Measurements from ENCODE around the gene DCAF16.

Gene DCAF16

DNA sequence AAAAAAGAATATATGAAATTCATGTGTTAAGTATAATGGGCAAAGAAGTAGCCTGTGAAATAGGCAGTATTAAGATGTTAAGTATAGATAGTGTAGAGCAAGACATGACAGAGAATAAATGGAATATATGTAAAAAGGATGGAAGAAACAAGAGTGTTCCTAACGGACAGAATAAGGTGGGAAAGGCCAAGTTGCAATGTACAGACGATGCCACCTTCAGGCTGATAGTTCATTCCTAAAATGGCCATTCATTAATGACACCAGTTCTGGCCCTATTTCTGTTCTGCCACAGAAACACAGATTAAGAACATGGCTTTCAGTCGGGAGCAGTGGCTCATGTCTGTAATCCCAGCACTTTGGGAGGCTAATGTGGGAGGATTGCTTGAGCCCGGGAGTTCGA lies 24.7 kb downstream of the DCAF16 start:
- no peak for DNase-seq (ENCODE audit: low read depth in 2 of 2, low spot score in 1 of 2)

DNA sequence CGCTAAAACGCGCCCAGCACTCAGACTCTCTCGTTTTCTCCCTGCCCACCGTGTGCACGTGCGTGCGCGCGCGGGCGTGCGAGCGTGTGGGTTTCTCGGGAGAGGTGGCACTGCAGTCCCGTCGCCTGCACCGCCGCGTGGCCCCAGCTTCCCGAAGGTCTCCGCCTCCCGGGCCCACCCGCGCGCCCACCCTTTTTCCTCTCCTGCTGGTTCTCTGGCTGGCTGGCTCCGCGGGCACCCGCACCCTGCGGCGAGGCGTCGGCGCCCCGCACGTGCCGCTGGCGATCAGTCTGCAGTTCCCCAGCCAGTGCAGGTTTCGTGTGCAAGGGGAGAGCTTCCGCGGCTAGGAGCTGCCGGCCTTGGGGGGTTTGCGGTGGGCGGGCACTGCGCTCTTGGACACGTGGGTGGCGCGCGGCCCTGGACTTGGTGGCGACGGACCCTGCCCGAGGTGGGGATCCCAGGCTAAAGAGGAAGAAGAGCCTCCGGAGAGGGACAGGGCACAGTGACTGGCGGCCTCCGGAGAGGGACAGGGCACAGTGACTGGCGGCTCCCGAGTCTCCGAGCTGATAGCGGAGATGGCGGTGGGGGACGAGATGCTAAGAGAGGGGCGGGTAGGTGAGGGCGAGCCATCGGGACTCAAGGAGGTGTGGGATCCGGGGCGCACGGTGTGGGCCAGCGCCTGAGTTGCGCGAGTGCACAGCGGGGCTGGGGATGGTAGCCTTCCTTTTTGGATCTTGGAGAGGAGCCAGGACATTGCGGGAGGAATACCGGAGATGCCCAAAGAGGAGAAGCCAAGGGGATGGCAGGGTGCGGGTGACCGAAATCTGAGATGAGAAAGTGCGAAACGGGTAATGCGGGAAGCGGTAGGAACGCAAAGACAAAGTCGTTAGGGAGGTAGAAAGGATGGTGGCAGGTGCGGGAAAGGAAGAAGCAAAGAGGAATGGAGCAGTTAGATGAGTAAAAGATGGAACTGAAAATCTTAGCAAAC lies 29.0 kb downstream of the DCAF16 start, which contains the start of gene FAM184B:
Gene FAM184B, minus strand, starts transcription at position 322 of the 988 bp plus-strand sequence. CDS start 322 bp downstream, outside the sequence.
- DNase-seq (ENCODE audit: low read depth in 2 of 2, low spot score in 1 of 2), result no peak

DNA sequence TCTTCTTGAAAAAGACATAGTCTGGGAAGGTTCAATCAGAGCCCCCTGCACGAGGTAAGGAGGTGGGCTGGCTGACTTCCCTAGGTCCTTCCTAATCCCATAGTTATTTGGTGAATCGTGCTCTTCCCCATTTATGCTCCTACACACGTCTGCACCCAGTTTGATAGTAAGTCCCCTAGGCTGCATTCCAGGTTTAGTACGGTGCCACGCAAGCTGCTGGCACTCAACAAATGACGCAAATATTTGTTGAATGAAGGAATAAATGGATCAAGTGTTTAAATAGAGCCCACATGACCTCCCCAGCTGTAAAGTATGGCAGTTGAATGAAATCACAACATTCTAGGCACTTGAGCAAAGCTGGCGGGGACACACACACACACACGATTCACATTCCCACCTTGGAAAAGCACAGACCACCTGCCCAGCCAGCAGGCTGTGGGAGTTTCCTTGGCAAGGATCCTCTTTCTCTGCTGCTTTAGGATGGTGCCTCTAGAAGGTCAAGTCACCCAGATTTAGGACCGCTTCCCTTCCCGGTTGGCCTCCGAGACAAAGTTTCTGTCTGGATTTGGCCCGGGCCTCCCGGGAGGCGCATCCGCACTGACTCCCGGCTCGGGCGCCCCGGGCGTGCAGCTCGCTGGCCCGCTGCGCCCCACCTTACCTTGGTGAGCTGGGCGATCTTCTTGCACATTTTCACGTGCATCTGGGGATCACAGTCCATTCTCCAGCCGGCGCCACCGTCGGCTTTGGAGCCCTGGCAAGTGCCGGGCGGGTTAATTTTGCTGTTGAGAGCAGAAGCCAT lies 29.9 kb downstream of the DCAF16 start:
- DNase-seq (ENCODE audit: low read depth in 2 of 2, low spot score in 1 of 2), result no peak

DNA sequence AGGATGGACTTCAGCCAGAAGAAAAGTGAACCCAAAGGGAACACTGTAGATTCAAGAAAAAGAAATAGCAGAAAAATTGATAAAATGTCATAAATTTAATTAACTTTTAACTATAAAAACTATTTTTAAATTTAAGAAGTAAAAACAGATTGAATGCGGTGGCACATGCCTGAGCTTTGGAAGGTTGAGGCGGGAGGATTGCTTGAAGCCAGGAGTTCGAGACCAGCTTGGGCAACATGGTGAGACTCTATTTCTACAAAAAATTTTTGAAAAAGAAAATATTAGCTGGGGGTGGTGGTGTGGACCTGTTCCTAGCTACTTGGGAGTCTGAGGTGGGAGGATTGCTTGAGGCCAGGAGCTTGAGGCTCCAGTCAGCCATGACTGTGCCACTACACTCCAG lies 32.1 kb downstream of the DCAF16 start:
- no peak for DNase-seq (ENCODE audit: low read depth in 2 of 2, low spot score in 1 of 2)

DNA sequence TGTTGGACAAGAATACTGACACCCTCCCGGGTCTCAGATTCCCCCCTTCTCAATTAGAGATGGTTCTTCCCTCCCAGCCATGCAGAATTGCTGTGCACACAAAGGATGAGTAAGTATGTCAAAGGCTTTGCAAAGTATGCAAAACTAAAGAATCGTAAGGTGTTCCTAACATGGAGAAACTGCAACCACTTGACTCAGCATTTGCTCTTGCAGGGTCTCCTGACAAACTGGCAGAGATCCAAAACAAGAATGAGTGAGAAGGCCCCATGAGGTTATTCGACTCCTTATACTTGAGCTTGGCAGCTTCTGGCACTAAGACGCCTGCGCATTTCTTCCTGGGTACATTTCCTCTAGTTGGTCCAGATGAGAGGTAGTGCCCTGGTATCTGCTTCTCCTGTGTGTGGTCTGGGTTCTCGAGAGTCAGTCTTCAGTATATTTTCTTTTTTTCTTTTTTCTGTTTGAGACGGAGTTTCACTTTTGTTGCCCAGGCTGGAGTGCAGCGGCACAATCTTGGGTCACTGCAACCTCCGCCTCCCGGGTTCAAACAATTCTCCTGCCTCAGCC lies 37.3 kb downstream of the DCAF16 start:
- DNase-seq (ENCODE audit: low read depth in 2 of 2, low spot score in 1 of 2), result no peak

DNA sequence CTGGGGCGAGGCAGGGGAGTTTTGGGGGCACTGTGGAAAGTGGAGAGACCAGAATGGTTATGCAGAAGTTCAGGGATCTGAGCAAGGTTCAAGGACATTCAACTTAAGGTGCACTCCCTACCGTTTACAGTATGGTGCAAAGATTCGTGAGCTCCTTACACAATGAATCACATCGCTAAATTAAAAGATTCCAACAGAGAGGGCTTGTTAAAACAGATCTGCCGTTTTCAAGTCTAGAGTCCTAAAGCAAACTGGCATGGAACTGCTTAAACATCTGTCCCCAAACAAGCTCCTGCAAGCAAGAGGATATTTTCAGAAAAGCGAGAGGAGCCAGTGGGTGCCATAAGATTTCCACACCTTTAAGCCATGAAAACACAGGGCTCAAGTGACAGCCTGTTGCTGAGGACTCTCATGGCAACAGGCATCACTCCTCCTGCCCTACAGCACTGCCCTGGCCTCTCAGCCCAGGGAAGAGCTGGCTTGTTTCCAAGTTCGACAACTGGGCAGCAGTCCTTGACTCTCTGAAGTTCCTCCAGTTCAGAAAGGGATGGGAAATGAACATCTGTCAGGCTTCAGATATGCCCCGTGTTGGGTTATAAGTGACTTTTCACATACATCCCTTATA lies 39.2 kb downstream of the DCAF16 start:
- no peak for DNase-seq (ENCODE audit: low read depth in 2 of 2, low spot score in 1 of 2)

DNA sequence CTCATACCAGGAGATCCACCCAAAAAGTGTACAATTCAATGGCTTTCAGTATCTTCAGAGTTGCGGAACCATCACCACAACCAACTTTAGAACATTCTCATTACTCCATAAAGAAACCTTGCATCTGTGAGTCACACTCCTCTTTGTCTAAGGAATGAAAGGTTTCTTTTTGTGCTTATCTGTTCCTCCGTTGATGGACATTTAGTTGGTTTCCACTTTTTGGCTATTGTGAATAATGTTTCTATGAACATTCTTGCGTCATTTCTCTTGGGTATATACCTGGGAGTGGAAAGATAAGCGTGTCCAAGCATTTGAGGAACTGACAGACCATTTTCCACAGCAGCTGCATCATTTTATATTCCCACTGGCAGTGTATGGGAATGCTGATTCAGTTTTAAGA lies 39.7 kb downstream of the DCAF16 start:
- DNase-seq (ENCODE audit: low read depth in 2 of 2, low spot score in 1 of 2), result no peak

DNA sequence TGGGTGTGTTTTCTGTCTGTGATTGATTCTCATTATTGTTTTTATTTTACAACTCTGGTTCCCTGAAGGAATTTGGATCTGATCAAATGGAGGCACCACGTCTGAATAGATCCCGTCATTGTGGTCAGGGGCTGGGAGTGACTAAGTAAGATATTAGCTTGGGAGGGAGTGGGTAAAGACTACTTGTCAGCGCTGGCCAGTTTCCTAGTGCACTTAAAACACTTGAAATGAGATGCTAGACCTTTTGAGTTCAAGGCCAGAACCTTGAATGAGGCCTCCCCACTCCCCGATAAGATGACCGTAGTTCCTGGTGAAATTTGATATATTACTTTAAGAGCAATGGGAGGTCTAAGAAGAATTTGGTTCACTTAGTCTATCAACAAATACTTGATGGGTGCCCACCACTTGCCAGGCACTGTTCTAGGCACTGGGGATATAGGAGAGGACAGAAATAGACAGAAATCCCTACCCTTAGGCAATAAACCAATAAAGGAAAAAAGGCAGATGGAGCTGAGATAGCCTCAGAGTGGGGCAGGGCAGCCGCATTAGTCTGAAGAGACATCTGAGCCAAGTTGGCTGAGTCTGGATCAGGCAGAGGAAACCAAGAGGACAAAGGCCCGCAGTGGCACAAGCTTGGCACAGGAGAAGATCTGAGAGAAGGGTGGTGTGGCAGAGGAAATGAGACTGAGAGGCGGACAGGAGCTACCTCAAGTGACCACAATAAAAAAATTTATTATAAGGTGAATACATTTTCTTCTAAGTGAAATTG lies 41.0 kb downstream of the DCAF16 start:
- no peak for DNase-seq (ENCODE audit: low read depth in 2 of 2, low spot score in 1 of 2)

DNA sequence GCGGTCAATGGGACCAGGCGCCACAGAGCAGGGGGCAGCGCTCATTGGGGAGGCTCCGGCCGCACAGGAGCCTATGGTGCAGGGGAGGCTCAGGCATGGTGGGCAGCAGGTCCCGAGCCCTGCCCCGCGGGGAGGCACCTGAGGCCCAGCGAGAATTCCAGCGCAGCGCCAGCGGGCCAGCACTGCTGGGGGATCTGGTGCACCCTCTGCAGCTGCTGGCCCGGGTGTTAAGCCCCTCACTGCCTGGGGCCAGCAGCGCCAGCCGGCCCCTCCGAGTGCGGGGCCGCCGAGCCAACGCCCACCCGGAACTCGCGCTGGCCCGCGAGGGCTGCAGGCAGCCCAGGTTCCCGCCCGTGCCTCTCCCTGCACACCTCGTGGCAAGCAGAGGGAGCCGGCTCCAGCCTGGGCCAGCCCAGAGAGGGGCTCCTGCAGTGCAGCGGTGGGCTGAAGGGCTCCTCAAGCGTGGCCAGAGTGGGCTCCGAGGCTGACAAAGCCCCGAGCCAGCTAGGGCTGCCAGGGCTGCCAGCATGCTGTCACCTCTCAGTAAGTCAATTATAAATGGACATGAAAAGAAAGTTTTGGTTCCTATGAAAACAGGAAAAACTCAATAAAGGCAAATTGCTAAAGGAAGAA lies 43.6 kb downstream of the DCAF16 start:
- DNase-seq (ENCODE audit: low read depth in 2 of 2, low spot score in 1 of 2), result no peak

DNA sequence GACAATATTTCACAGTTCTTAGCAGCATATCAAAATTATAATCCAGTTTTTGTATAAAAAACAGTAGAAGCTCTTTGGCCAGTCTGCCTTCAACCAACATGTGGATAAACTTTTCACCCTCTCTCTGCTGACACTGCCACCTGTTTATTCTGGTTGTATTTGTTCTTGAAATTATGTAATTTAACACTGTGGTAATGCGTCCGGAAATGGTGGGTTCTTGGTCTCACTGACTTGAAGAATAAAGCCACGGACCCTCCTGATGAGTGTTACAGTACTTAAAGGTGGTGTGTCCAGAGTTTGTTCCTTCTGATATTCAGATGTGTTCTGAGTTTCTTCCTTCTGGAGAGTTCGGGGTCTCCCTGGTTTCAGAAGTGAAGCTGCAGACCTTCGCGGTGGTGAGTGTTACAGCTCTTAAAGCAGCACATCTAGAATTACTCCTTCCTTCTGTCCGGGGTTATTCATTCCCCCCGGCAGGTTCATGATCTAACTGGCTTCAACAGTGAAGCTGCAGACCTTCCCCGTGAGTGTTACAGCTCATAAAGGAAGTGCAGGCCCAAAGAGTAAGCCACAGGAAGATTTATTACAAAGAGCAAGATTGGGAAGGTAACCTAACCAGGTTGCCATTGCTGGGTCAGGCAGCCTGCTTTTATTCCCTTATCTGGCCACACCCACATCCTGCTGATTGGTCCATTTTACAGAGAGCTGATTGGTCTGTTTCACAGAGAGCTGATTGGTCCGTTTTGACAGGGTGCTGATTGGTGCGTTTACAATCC lies 44.9 kb downstream of the DCAF16 start:
- DNase-seq (ENCODE audit: low read depth in 2 of 2, low spot score in 1 of 2), result no peak

DNA sequence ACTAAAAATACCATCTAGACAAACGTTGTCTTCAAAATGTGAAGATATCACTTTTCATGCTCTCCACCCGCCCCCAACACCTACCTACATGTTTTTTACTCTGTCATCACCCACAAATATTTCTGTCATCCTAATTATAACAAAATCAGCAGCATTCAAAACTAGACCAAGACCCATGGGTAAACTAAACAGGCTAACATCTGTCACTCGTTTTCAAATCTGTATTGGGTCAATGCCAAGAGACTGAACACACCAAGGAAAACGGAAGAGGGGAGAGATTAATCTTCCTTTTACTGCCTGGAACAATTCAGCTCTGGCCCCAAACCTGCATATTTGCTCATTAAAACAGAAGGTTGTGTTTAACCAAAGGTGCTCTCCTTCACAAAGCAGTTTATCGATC lies 46.6 kb downstream of the DCAF16 start:
- DNase-seq (ENCODE audit: low read depth in 2 of 2, low spot score in 1 of 2), result no peak

DNA sequence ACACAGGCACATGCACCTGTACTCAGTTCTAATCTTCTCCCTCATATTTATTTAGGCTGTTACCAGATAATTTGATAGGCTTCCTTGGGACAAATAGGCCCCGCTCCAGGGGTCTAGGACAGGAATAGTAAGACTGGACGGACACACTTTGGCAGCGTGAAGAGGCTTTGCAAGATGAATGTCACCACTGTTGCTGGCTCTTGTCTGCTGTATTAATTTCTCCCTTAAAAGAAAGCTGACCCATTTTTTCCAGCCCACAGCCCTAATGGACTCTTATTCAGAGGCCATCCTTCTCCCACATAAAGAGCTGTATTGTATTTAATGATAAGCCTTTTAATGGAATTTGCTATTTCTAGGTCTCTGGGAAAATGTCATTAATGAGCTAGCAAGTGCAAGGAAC lies 47.1 kb downstream of the DCAF16 start:
- no peak for DNase-seq (ENCODE audit: low read depth in 2 of 2, low spot score in 1 of 2)

DNA sequence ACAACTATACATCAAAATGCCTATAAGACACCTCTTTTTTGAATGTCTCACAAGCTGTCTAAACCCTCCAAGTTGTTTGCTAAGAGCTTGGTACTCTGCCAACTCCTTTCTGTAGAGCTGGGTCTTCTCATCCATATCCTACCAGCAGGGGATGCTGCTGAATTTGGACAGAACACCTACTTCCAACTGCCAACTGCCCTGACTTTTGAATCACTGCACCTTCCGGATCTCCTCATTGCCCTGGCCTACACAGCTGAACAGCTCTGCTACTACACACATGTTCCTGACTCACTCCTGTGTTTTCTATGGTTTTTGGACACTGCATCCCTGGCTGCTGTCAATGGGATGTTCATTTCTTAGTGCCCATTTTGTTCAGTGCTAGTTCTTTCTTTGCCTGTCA lies 47.8 kb downstream of the DCAF16 start:
- no peak for DNase-seq (ENCODE audit: low read depth in 2 of 2, low spot score in 1 of 2)

DNA sequence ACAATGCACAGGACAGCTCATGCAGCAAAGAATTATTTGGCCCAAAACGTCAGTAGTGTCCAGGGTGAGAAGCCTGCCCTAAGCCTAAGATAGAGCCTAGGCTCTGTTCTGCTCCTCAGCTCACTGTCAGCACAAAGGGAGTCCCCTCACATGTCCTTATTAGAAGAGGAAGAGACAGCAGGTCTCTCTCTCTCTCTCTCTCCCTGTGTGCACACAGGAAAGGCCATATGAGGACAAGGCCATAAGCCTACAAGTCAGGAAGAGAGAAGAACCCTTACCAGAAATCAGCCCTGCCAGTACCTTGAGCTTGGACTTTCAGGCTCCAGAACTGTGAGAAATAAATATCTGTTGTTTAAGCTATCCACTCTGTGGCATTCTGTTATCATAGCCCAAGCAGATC lies 49.5 kb downstream of the DCAF16 start:
- no peak for DNase-seq (ENCODE audit: low read depth in 2 of 2, low spot score in 1 of 2)

DNA sequence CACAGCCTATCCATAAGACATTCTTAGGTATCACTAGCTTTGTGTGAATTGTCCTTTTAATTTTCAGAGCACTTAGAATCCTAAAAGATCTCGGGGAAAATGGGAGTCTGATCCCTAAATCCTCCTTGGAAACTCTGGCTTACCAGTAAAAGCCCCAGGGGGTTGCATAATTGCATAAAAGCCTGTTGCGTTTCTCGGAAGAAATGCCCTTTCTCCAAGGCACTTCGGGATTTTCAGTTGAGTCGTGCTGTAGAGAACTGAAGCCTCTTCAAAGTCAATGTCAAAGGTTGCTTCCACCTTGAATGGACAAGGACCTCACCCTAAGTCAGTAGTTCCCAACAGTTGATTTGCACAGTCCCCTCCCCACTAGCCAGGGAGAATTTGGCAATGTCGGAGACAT lies 49.9 kb downstream of the DCAF16 start:
- no peak for DNase-seq (ENCODE audit: low read depth in 2 of 2, low spot score in 1 of 2)

DNA sequence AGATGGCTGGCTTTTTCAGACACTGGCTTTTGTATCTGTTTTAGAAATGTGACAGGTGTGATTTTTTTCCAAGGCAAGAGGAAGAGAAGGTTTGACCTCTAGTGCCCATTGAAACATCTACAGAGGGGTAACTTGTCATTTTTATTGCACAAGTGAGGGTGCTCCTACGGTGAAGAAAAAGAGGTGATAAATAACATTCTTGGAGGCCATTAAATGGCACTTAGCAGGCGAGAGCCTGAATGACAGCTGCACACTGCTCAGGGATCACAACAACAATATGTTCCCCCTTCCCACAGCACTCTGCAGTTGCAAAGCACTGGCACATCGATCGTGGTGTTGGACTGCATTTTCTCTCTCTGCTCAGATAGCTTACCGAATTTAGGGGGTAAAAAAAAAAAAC lies 52.1 kb downstream of the DCAF16 start:
- DNase-seq (ENCODE audit: low read depth in 2 of 2, low spot score in 1 of 2), result no peak

DNA sequence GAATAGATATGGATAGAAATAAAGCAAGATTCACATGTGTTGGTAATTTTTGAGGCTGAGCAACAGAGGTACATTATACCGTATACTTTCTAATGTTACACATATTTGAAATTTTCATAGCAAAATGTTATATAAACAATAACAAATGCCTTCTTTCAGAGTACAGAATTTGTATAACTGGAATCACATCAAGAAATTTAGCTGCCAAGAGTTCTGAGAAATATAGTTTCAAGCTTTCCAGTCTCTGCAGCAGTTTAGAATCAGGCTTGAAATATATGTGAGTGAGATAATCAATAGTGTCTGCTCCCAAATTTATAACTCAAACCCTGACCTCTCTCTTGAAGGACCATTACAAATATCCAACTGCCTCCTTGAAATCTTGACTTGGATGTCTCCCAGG lies 52.9 kb downstream of the DCAF16 start:
- DNase-seq (ENCODE audit: low read depth in 2 of 2, low spot score in 1 of 2), result no peak

DNA sequence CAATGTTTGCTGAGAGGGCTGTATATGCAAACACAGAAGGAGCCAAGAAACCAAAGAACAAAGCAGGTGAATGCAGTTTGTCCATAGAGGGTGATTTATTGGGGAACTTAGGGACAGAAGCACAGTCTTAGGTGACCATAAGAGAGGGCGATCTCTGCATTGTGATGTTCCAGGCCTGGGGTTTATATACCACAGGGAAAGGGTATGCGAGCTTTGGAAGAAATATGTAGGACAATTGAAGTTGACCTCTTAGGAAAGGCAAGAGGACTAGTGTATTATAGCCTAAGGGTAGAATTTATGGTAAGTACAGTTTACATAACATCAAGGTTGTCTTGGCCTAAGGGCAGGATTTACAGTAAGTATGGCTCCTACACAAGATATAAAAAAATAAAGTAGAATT lies 56.9 kb downstream of the DCAF16 start:
- no peak for DNase-seq (ENCODE audit: low read depth in 2 of 2, low spot score in 1 of 2)

All from stimulated activated CD8-positive, alpha-beta memory T cell treated with anti-CD3 and anti-CD28 coated beads, Interleukin-4, amount 100 ng/mL, for 4 hours (primary cell).